G401 (cell line): ENCODE data around the gene CA6. TPM values are rescaled to one million over a fixed set of nuclear protein-coding genes. Genes with fewer than 3 reads are reported as not detected.
"Not testable (repeated sequence)": the region's sequence is repeated elsewhere in the genome, so short reads cannot be mapped to it uniquely, and the experiment has no call there.

Experiments used
- DNase-seq: peaks from one replicate; pipeline ENCODE4 v3.0.0-alpha.2; 2015; ENCODE audit warnings: low spot score
- in situ Hi-C: cut with HindIII; loops from 2 replicates; pipeline ENCODE4 v1.10.0; 2016; ENCODE audit warnings: low sequenced_read_pairs, mixed read lengths
- total RNA-seq: library from RNA; depleted of rRNA; stranded (reverse); fragments of >200 nt; shearing (Covaris generic); gene quantifications from 2 replicates; pipeline ENCODE4 v1.2.3, GENCODE V29; 2014; rRNA removed

CA6 gene
- total RNA-seq, 1 experiment from 2014 or later: not detected

DNA sequence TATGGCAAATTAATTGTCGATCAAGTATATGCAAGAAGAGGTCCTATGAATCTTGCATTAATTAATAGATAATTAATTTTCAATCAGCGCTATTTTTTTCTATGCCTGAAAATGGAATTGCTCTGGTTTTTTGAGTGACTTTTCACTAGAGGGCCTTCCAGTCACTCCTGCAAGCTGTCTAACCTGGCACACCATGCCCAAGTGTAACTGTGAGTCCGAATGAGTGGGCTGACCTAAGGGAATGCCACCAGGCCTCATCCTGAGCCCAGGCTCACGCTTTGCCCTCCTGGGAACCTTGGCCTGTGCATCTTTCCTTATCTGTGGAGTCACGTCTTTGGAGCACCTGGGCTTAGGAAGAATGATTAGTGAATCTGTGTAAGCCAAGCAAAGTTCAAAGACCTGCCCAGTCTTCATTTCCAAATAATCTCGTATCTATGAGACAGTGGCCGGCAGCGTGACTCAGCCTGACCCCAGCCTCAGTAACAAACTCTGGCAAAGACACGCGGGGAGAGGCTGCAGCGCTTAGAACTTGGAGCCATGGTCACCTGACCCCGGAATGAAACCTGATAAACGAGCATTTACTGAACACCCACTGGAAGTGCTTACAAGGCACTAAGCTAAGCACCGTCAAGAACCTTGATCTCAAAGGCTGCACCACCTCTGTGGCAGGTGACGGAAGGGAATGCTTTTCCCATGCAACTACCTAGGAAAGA lies 76.5 kb downstream of the CA6 start:
- DNase-seq, in situ Hi-C loops: not testable (repeated sequence)

DNA sequence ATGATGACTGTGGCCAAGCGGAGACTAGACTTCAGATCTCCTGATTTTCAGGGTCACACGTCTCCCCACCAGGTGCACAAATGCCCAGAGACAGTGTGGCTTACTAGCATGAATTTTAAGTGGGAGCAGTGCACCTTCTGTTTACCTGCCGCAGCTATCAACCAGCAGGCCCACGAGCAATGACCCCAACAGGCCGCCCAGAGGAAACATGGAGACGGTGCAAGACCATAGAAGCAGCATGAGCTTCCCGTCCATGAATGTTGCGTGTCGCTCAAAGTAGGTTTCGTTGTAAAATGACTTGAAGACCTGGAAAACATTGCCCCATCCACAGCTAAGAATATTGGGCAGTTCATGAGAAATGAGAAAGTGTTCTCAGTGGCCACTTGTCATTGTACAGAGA lies 77.1 kb downstream of the CA6 start:
- no peak for DNase-seq
- in situ Hi-C loops: no loop called here

Other genes with a start within 250 kb of the CA6 start
- gene RERE, start 128.2 kb upstream of the CA6 start, total RNA-seq: 22.6 and 57.3 TPM in 2 replicates
- gene ENO1, start 67.2 kb upstream of the CA6 start, total RNA-seq: 1,614 and 1,928 TPM in 2 replicates
- gene SLC2A7, start 80.6 kb downstream of the CA6 start, total RNA-seq: not detected in 2 replicates
- 0.64 TPM in 1 of 2 replicates, not detected in the other for gene SLC2A5, start 123.8 kb downstream of the CA6 start, total RNA-seq
- 6.9 and 7.6 TPM in 2 replicates for gene GPR157, start 183.2 kb downstream of the CA6 start, total RNA-seq